ENCODE measurements around the gene APLNR. TPM values are rescaled to one million over a fixed set of nuclear protein-coding genes. Genes with fewer than 3 reads are reported as not detected.
"Not testable (repeated sequence)": the region's sequence is repeated elsewhere in the genome, so short reads cannot be mapped to it uniquely, and the experiment has no call there.

The APLNR gene
- polyA plus RNA-seq (2013, experiment 1 of 2), result 225 TPM
- 239 TPM for polyA plus RNA-seq (2013, experiment 2 of 2)

GRCh38 chr11:57237204-57237681 is at the start of gene APLNR:
APLNR (minus strand) TSS chr11:57237250; CDS start chr11:57237004, 246 bp downstream.
- Histone ChIP-seq H3K36me3 (ENCODE audit: control insufficient read depth, insufficient read depth, low read length) (peaks cover 8% of the 10 kb centered on the region), H3K27ac (ENCODE audit: low read depth, low read length, severe bottlenecking) (peak within 1 kb of the TSS; percentile 45), H3K4me3 (ENCODE audit: extremely low read depth, insufficient read depth, low read length, poor library complexity, severe bottlenecking) (peak within 1 kb of the TSS; percentile 54), H3K9me3 (ENCODE audit: control insufficient read depth, low read length) (no peaks in the 10 kb centered on the region), H3K4me1 (ENCODE audit: control insufficient read depth, insufficient read depth, low read length, poor library complexity, severe bottlenecking) (peaks cover 59% of the 10 kb centered on the region)
- 9 to 10% methylated on average over 5 of the region's 6 CpGs for WGBS, 2 experiments (ENCODE audit: insufficient coverage in 2 of 2)

DNA sequence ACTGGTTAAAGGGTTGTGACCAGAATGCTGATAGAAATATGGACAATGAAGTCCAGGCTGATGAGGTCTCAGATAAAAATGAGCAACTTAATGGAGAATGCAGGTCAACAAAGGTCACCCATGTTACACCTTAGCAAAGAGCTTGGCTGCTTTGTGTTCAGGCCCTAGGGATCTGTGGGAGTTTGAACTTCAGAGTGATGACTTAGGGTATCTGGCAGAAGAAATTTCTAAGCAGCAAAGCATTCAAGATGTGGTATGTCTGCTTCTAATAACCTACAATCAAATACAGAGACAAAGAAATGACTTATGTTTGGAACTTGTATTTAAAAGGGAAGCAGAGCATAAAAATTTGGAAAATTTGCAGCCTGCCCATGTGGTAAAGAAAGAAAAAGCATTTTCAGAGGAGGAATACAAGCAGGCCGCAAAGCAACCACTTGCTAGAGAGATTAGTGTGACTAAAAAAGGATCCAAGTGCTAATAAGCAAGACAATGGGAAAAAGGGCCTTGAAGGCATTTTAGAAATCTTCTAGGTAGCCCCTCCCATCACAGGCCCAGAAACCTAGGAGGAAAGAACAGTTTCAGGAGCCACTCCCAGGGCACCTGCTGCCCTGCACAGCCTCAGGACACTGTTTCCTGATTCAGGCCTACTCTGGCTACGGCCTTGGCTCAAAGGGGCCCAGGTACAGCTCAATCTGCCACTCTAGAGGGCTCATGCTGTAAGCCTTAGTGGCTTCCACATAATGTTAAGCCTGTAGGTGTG is 46.4 kb upstream of the APLNR start:
- H3K27ac ChIP-seq (ENCODE audit: low read depth, low read length, severe bottlenecking), result no peak overlapping the region
- H3K36me3 ChIP-seq (ENCODE audit: control insufficient read depth, insufficient read depth, low read length), result no peaks in the 10 kb centered on the region
- H3K4me3 ChIP-seq (ENCODE audit: extremely low read depth, insufficient read depth, low read length, poor library complexity, severe bottlenecking), result no peak overlapping the region
- peaks cover 7% of the 10 kb centered on the region for H3K4me1 ChIP-seq (ENCODE audit: control insufficient read depth, insufficient read depth, low read length, poor library complexity, severe bottlenecking)
- 67 to 83% methylated on average over 1 to 2 of the region's 2 CpGs for WGBS, 2 experiments (ENCODE audit: insufficient coverage in 2 of 2)
- H3K9me3 ChIP-seq (ENCODE audit: control insufficient read depth, low read length), result no peaks in the 10 kb centered on the region

GRCh38 chr11:57281546-57281945 is 44.5 kb upstream of the APLNR start:
- not testable (repeated sequence) for H3K4me3 ChIP-seq (ENCODE audit: extremely low read depth, insufficient read depth, low read length, poor library complexity, severe bottlenecking); H3K36me3 ChIP-seq (ENCODE audit: control insufficient read depth, insufficient read depth, low read length); H3K9me3 ChIP-seq (ENCODE audit: control insufficient read depth, low read length); H3K27ac ChIP-seq (ENCODE audit: low read depth, low read length, severe bottlenecking)
- WGBS, 2 experiments (ENCODE audit: insufficient coverage in 2 of 2), result 94 to 97% methylated on average over 4 to 5 of the region's 6 CpGs
- peaks cover 12% of the 10 kb centered on the region for H3K4me1 ChIP-seq (ENCODE audit: control insufficient read depth, insufficient read depth, low read length, poor library complexity, severe bottlenecking)

DNA sequence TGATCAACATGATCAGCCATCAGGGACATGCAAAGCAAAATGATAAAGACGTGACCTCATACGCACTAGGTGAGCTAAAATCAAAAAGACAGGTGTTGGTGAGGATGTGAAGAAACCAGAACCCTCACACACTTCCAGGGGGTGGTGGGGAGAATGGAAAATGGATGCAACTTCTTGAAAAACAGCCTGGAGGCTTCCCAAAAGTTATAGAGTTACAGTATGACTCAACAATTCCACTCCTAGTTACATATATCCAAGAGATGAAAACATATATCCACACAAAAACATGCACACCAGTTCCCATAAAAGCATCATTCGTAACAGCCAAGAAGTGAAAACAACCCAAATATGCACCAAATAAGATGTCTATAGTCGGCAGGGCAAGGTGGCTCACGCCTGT is 42.1 kb upstream of the APLNR start:
- 89 to 100% methylated on average over 2 to 3 of the region's 5 CpGs for WGBS, 2 experiments (ENCODE audit: insufficient coverage in 2 of 2)
- H3K27ac ChIP-seq (ENCODE audit: low read depth, low read length, severe bottlenecking), result no peak overlapping the region
- no peaks in the 10 kb centered on the region for H3K9me3 ChIP-seq (ENCODE audit: control insufficient read depth, low read length)
- H3K36me3 ChIP-seq (ENCODE audit: control insufficient read depth, insufficient read depth, low read length), result no peaks in the 10 kb centered on the region
- H3K4me1 ChIP-seq (ENCODE audit: control insufficient read depth, insufficient read depth, low read length, poor library complexity, severe bottlenecking), result peaks cover 12% of the 10 kb centered on the region
- H3K4me3 ChIP-seq (ENCODE audit: extremely low read depth, insufficient read depth, low read length, poor library complexity, severe bottlenecking), result no peak overlapping the region

- H3K4me3 ChIP-seq (ENCODE audit: extremely low read depth, insufficient read depth, low read length, poor library complexity, severe bottlenecking), result no peak overlapping the region
- no peaks in the 10 kb centered on the region for H3K9me3 ChIP-seq (ENCODE audit: control insufficient read depth, low read length)
- no peaks in the 10 kb centered on the region for H3K36me3 ChIP-seq (ENCODE audit: control insufficient read depth, insufficient read depth, low read length)
- 85 to 92% methylated on average over 3 to 5 of the region's 7 CpGs for WGBS, 2 experiments (ENCODE audit: insufficient coverage in 2 of 2)
- H3K27ac ChIP-seq (ENCODE audit: low read depth, low read length, severe bottlenecking), result peak overlapping the region; percentile 82
- H3K4me1 ChIP-seq (ENCODE audit: control insufficient read depth, insufficient read depth, low read length, poor library complexity, severe bottlenecking), result peaks cover 12% of the 10 kb centered on the region
These were observed 41.7 kb upstream of the APLNR start for GRCh38 chr11:57278721-57279095.

GRCh38 chr11:57277845-57278720 is 41.0 kb upstream of the APLNR start:
- 3 to 9% methylated on average over 13 of the region's 14 CpGs for WGBS, 2 experiments (ENCODE audit: insufficient coverage in 2 of 2)
- peak overlapping the region; percentile 82 for H3K27ac ChIP-seq (ENCODE audit: low read depth, low read length, severe bottlenecking)
- H3K4me3 ChIP-seq (ENCODE audit: extremely low read depth, insufficient read depth, low read length, poor library complexity, severe bottlenecking), result no peak overlapping the region
- H3K9me3 ChIP-seq (ENCODE audit: control insufficient read depth, low read length), result no peaks in the 10 kb centered on the region
- peaks cover 12% of the 10 kb centered on the region for H3K4me1 ChIP-seq (ENCODE audit: control insufficient read depth, insufficient read depth, low read length, poor library complexity, severe bottlenecking)
- H3K36me3 ChIP-seq (ENCODE audit: control insufficient read depth, insufficient read depth, low read length), result no peaks in the 10 kb centered on the region

DNA sequence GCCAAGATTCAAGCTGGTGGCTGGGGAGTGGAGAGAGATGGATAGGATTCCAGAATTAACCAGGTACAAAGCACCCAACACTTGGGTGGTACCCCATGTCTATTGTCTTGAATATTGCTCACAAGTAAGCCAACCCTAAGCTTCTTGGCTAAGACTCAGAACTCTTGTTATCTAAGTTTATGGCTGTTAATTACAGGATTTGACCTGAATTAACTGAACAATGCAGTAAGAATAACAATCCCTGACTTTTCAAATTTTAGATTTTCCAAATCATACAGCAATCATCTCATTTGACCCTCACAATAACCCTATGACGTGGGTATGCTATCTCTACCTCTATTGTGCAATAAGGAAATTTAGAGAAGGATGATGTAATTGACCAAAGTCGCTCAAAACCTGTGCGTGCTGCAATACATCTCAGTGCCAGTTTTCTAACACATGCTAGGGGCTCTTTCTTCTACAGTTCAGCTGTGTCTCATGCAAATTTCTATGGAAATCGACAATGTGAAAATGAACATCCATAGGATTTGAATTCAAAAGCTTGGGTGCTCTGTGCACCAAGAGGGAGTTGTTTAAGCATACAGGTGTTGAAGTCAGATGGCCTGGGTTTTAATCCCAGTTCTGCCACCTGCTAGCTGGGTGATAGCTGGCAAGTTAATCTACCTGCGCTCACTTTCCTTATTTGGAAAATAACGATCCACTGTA is 40.1 kb upstream of the APLNR start:
- 80 to 100% methylated on average over 1 to 3 of the region's 6 CpGs for WGBS, 2 experiments (ENCODE audit: insufficient coverage in 2 of 2)
- H3K27ac ChIP-seq (ENCODE audit: low read depth, low read length, severe bottlenecking), result no peak overlapping the region
- no peaks in the 10 kb centered on the region for H3K9me3 ChIP-seq (ENCODE audit: control insufficient read depth, low read length)
- H3K36me3 ChIP-seq (ENCODE audit: control insufficient read depth, insufficient read depth, low read length), result no peaks in the 10 kb centered on the region
- H3K4me1 ChIP-seq (ENCODE audit: control insufficient read depth, insufficient read depth, low read length, poor library complexity, severe bottlenecking), result peaks cover 12% of the 10 kb centered on the region
- no peak overlapping the region for H3K4me3 ChIP-seq (ENCODE audit: extremely low read depth, insufficient read depth, low read length, poor library complexity, severe bottlenecking)

- H3K27ac ChIP-seq (ENCODE audit: low read depth, low read length, severe bottlenecking), result no peak overlapping the region
- H3K4me3 ChIP-seq (ENCODE audit: extremely low read depth, insufficient read depth, low read length, poor library complexity, severe bottlenecking), result no peak overlapping the region
- 67 to 80% methylated on average over 1 to 2 of the region's 3 CpGs for WGBS, 2 experiments (ENCODE audit: insufficient coverage in 2 of 2)
- no peaks in the 10 kb centered on the region for H3K36me3 ChIP-seq (ENCODE audit: control insufficient read depth, insufficient read depth, low read length)
- no peaks in the 10 kb centered on the region for H3K9me3 ChIP-seq (ENCODE audit: control insufficient read depth, low read length)
- peaks cover 12% of the 10 kb centered on the region for H3K4me1 ChIP-seq (ENCODE audit: control insufficient read depth, insufficient read depth, low read length, poor library complexity, severe bottlenecking)
These were observed 39.3 kb upstream of the APLNR start for GRCh38 chr11:57276169-57276970.

DNA sequence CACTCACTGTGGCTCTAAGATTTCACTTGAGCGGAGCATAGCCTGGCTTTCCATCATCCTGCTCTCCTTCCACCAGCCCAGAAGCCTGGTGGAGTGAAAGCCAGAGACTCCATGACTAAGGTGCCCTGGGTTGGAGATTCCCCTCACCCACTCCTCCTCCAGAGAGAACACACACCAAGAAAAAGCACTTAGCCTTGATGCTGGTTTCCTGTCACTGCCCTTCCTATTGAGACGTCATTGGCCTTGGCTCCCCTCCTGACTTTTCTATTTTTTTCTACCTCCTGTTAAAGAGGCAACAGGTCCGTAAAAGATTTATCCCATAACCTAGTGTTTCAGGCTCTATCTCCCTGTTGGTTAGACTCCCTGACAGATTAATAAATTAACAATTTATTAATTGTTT is 38.5 kb upstream of the APLNR start:
- no peak overlapping the region for H3K27ac ChIP-seq (ENCODE audit: low read depth, low read length, severe bottlenecking)
- H3K4me3 ChIP-seq (ENCODE audit: extremely low read depth, insufficient read depth, low read length, poor library complexity, severe bottlenecking), result no peak overlapping the region
- no peaks in the 10 kb centered on the region for H3K36me3 ChIP-seq (ENCODE audit: control insufficient read depth, insufficient read depth, low read length)
- peaks cover 12% of the 10 kb centered on the region for H3K4me1 ChIP-seq (ENCODE audit: control insufficient read depth, insufficient read depth, low read length, poor library complexity, severe bottlenecking)
- 89 to 100% methylated on average over 1 to 2 of the region's 3 CpGs for WGBS, 2 experiments (ENCODE audit: insufficient coverage in 2 of 2)
- H3K9me3 ChIP-seq (ENCODE audit: control insufficient read depth, low read length), result no peaks in the 10 kb centered on the region
